ENCODE data around the gene ZFP90.
A peak's percentile ranks its signal among the peaks of the same experiment; 100 is the strongest.

Gene ZFP90

DNA sequence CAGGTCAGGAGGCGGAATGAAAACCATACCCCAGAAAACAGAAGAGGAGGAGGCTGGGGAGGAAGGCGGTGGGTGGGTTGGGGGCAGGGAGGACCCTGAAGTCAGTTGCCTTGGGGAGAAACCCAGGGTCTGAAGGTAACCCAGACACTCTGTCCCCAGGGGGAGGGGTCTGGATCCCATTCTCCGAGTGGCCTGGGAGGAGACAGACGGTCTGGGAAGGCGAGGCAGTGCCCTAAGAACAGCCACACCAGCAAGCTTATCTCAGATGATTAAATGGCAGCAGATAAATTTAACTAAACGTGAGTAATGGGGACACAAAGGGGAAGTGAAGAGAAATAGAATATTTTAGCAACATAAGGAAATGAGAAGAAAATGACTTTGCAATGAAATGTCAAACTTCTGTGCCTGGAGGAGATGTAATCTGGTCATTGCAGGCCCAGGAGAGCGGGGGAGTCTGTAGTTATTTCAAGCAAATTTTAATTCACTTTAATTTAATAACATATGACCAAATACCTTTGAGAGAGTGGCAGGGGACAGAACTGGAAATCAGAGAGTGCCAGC lies 21.4 kb upstream of the ZFP90 start:
- H3K18ac ChIP-seq (ENCODE audit: low read length): no peak overlapping the region
- no peak overlapping the region for H4K91ac ChIP-seq (ENCODE audit: low read depth, low read length)
- H4K8ac ChIP-seq (ENCODE audit: low read depth, low read length): no peak overlapping the region
- H3K14ac ChIP-seq (ENCODE audit: low read length): no peak overlapping the region
- no peak overlapping the region for H2AFZ ChIP-seq (ENCODE audit: insufficient read depth, low read length, poor library complexity)
- no peak overlapping the region for H4K12ac ChIP-seq (ENCODE audit: low read depth, low read length)
- peaks cover 2% of the 10 kb centered on the region for H3K9me3 ChIP-seq (ENCODE audit: insufficient read depth, low read depth, low read length)
- no peak overlapping the region for H3K23ac ChIP-seq (ENCODE audit: low read length)
- DNase-seq: no peak
- H3K27me3 ChIP-seq (ENCODE audit: insufficient read depth, low read length): no peaks in the 10 kb centered on the region
- no peak overlapping the region for H2BK5ac ChIP-seq (ENCODE audit: low read depth, low read length, poor library complexity)
- WGBS (ENCODE audit: extremely low coverage, insufficient coverage, insufficient read length): no CpG with 5 or more reads among the region's 7 CpGs
- no peak overlapping the region for H3K9ac ChIP-seq (ENCODE audit: low read length)
- no peak overlapping the region for H2AK5ac ChIP-seq (ENCODE audit: low read length)
- peaks cover 2% of the 10 kb centered on the region in 2 experiments for H3K4me1 ChIP-seq (ENCODE audit: control insufficient read depth in 1 of 2, insufficient read depth in 2 of 2, low read length in 2 of 2)
- H3K27ac ChIP-seq (ENCODE audit: low read depth, low read length): no peak overlapping the region
- H3K4ac ChIP-seq (ENCODE audit: low read depth, low read length): no peak overlapping the region
- H3K4me2 ChIP-seq (ENCODE audit: low read length): no peak overlapping the region
- no peaks in the 10 kb centered on the region for H3K79me1 ChIP-seq (ENCODE audit: low read length)
- no peaks in the 10 kb centered on the region for H3K36me3 ChIP-seq (ENCODE audit: control insufficient read depth in 1 of 2, insufficient read depth in 2 of 2, low read length in 2 of 2)
- no peak overlapping the region for H3K4me3 ChIP-seq (ENCODE audit: low read depth, low read length)
- no peak overlapping the region for H2BK12ac ChIP-seq (ENCODE audit: low read length)
- no peaks in the 10 kb centered on the region for H3K79me2 ChIP-seq (ENCODE audit: control insufficient read depth, insufficient read depth, low read length, poor library complexity)
- no peak overlapping the region for H2BK120ac ChIP-seq (ENCODE audit: insufficient read depth, low read length, poor library complexity)

DNA sequence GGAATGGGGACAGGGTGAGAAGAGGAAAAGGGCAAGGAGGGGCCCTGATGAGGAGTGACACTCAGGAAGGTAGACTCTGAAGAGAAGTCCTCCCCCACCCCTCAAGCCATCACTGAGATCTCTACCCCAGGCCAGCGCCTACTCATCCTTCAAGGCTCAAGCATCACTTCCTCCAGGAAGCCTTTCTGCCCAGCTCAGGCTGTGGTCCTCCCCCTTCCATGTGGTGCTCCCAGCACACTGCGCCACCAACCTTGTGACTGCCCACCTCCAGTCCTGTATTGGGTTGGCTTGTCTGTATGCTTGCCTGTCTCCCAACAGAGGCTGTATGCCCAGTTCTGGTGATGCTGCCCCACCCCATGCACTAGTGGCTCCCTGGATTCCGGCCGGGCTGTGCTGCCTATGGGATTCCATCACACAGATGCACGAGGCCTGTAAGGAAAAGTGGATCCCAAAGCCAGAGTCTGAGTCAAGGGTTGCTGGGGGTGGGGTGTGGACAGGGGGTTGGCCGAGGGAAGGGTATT lies 19.8 kb upstream of the ZFP90 start:
- no peak overlapping the region for H2BK120ac ChIP-seq (ENCODE audit: insufficient read depth, low read length, poor library complexity)
- no peak overlapping the region for H3K4ac ChIP-seq (ENCODE audit: low read depth, low read length)
- no peak for DNase-seq
- no peak overlapping the region for H3K14ac ChIP-seq (ENCODE audit: low read length)
- no peak overlapping the region for H2BK5ac ChIP-seq (ENCODE audit: low read depth, low read length, poor library complexity)
- H3K27ac ChIP-seq (ENCODE audit: low read depth, low read length): no peak overlapping the region
- H3K18ac ChIP-seq (ENCODE audit: low read length): no peak overlapping the region
- no peak overlapping the region for H4K91ac ChIP-seq (ENCODE audit: low read depth, low read length)
- peaks cover 3% of the 10 kb centered on the region for H3K9me3 ChIP-seq (ENCODE audit: insufficient read depth, low read depth, low read length)
- H3K79me2 ChIP-seq (ENCODE audit: control insufficient read depth, insufficient read depth, low read length, poor library complexity): no peaks in the 10 kb centered on the region
- no peak overlapping the region for H2BK12ac ChIP-seq (ENCODE audit: low read length)
- WGBS (ENCODE audit: extremely low coverage, insufficient coverage, insufficient read length): no CpG with 5 or more reads among the region's 6 CpGs
- H3K4me3 ChIP-seq (ENCODE audit: low read depth, low read length): no peak overlapping the region
- no peak overlapping the region for H4K12ac ChIP-seq (ENCODE audit: low read depth, low read length)
- no peaks in the 10 kb centered on the region for H3K79me1 ChIP-seq (ENCODE audit: low read length)
- peaks cover 2% of the 10 kb centered on the region in 2 experiments for H3K4me1 ChIP-seq (ENCODE audit: control insufficient read depth in 1 of 2, insufficient read depth in 2 of 2, low read length in 2 of 2)
- no peak overlapping the region for H3K23ac ChIP-seq (ENCODE audit: low read length)
- H3K4me2 ChIP-seq (ENCODE audit: low read length): no peak overlapping the region
- no peak overlapping the region for H4K8ac ChIP-seq (ENCODE audit: low read depth, low read length)
- no peaks in the 10 kb centered on the region for H3K27me3 ChIP-seq (ENCODE audit: insufficient read depth, low read length)
- no peak overlapping the region for H2AK5ac ChIP-seq (ENCODE audit: low read length)
- no peak overlapping the region for H2AFZ ChIP-seq (ENCODE audit: insufficient read depth, low read length, poor library complexity)
- H3K36me3 ChIP-seq (ENCODE audit: control insufficient read depth in 1 of 2, insufficient read depth in 2 of 2, low read length in 2 of 2): no peaks in the 10 kb centered on the region
- H3K9ac ChIP-seq (ENCODE audit: low read length): no peak overlapping the region

DNA sequence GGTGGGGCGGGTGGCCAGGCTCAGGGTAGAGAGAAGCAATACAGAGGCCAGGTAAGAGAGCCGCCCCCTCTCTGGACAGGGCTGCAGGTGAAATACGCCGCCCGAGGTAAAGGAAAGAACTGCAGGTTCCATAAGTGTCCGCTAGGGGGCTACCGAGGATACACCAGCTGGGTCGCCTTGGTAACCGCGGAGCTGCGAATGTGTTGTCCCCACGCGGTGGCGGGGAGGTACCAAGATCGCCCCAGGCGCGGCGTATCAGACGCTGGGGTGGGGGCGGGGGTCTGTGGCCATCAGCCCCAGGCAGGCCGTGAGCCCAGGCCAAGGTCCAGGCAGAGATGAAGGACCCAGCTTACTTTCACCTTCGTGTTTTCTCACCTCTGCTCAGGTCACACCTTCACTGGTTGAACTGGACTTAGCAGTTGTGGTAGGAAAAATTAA lies 18.4 kb upstream of the ZFP90 start:
- no peak overlapping the region for H2BK5ac ChIP-seq (ENCODE audit: low read depth, low read length, poor library complexity)
- H3K14ac ChIP-seq (ENCODE audit: low read length): no peak overlapping the region
- no peak overlapping the region for H3K4me3 ChIP-seq (ENCODE audit: low read depth, low read length)
- H2BK12ac ChIP-seq (ENCODE audit: low read length): no peak overlapping the region
- H2AFZ ChIP-seq (ENCODE audit: insufficient read depth, low read length, poor library complexity): no peak overlapping the region
- H3K4ac ChIP-seq (ENCODE audit: low read depth, low read length): no peak overlapping the region
- DNase-seq: peak; percentile 86 to 96
- H3K36me3 ChIP-seq (ENCODE audit: control insufficient read depth in 1 of 2, insufficient read depth in 2 of 2, low read length in 2 of 2): no peaks in the 10 kb centered on the region
- H4K8ac ChIP-seq (ENCODE audit: low read depth, low read length): no peak overlapping the region
- no peak overlapping the region for H2BK120ac ChIP-seq (ENCODE audit: insufficient read depth, low read length, poor library complexity)
- WGBS (ENCODE audit: extremely low coverage, insufficient coverage, insufficient read length): no CpG with 5 or more reads among the region's 22 CpGs
- no peak overlapping the region for H3K9ac ChIP-seq (ENCODE audit: low read length)
- H2AK5ac ChIP-seq (ENCODE audit: low read length): no peak overlapping the region
- no peak overlapping the region for H3K23ac ChIP-seq (ENCODE audit: low read length)
- H3K18ac ChIP-seq (ENCODE audit: low read length): no peak overlapping the region
- H3K4me1 ChIP-seq (ENCODE audit: control insufficient read depth in 1 of 2, insufficient read depth in 2 of 2, low read length in 2 of 2): peaks cover 2% of the 10 kb centered on the region in 2 experiments
- peak overlapping the region; percentile 58 for H3K4me2 ChIP-seq (ENCODE audit: low read length)
- no peaks in the 10 kb centered on the region for H3K79me2 ChIP-seq (ENCODE audit: control insufficient read depth, insufficient read depth, low read length, poor library complexity)
- H3K79me1 ChIP-seq (ENCODE audit: low read length): no peaks in the 10 kb centered on the region
- peaks cover 3% of the 10 kb centered on the region for H3K9me3 ChIP-seq (ENCODE audit: insufficient read depth, low read depth, low read length)
- H3K27me3 ChIP-seq (ENCODE audit: insufficient read depth, low read length): no peaks in the 10 kb centered on the region
- H3K27ac ChIP-seq (ENCODE audit: low read depth, low read length): no peak overlapping the region
- no peak overlapping the region for H4K12ac ChIP-seq (ENCODE audit: low read depth, low read length)
- no peak overlapping the region for H4K91ac ChIP-seq (ENCODE audit: low read depth, low read length)

DNA sequence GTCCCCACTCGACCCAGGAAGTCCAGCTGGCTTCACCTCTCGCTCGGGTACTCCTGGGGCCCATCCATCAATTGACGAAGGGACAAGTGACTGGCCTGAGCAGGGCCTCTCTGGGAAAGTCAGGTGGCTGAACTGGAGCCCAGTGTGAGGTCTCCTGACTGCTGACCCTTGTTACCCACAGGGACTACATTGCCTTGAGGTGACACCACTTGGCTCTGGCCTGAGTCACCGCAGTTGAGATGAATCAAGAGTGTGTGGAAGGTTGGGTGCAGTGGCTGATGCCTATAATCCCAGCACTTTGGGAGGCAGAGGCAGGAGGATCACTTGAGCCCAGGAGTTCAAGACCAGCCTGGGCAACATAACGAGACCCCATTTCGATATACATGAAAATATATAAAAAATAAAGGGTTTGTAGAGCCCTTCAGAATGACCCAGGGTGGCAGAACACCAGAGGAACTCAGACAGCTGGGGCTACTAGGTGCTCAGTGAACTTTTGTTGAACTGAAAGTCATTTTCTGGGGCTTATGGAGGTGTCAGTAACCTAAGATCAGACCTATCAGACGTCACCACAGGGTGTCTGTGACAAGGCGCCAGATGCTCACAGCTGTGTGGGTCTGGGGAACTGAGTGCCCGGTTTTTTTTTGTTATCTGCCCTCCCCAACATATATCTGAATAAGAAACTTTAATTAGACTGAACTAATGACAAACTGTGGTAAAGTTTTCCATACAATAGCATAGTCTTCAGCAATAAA lies 14.8 kb upstream of the ZFP90 start:
- no peak for DNase-seq
- Histone ChIP-seq H3K4me1 (ENCODE audit: control insufficient read depth in 1 of 2, insufficient read depth in 2 of 2, low read length in 2 of 2) (peaks cover 2 to 4% of the 10 kb centered on the region in 2 experiments), H2AFZ (ENCODE audit: insufficient read depth, low read length, poor library complexity) (no peak overlapping the region), H3K9me3 (ENCODE audit: insufficient read depth, low read depth, low read length) (peaks cover 2% of the 10 kb centered on the region), H2BK12ac (ENCODE audit: low read length) (no peak overlapping the region), H3K4me2 (ENCODE audit: low read length) (no peak overlapping the region), H4K12ac (ENCODE audit: low read depth, low read length) (no peak overlapping the region), H4K8ac (ENCODE audit: low read depth, low read length) (no peak overlapping the region), H3K9ac (ENCODE audit: low read length) (no peak overlapping the region), H3K27me3 (ENCODE audit: insufficient read depth, low read length) (no peaks in the 10 kb centered on the region), H3K4ac (ENCODE audit: low read depth, low read length) (no peak overlapping the region), H4K91ac (ENCODE audit: low read depth, low read length) (no peak overlapping the region), H3K4me3 (ENCODE audit: low read depth, low read length) (no peak overlapping the region), H3K14ac (ENCODE audit: low read length) (no peak overlapping the region), H3K27ac (ENCODE audit: low read depth, low read length) (no peak overlapping the region), H3K79me2 (ENCODE audit: control insufficient read depth, insufficient read depth, low read length, poor library complexity) (no peaks in the 10 kb centered on the region), H3K18ac (ENCODE audit: low read length) (no peak overlapping the region), H2BK120ac (ENCODE audit: insufficient read depth, low read length, poor library complexity) (no peak overlapping the region), H2AK5ac (ENCODE audit: low read length) (no peak overlapping the region), H3K79me1 (ENCODE audit: low read length) (no peaks in the 10 kb centered on the region), H3K23ac (ENCODE audit: low read length) (no peak overlapping the region), H2BK5ac (ENCODE audit: low read depth, low read length, poor library complexity) (no peak overlapping the region), H3K36me3 (ENCODE audit: control insufficient read depth in 1 of 2, insufficient read depth in 2 of 2, low read length in 2 of 2) (no peaks in the 10 kb centered on the region)
- no CpG with 5 or more reads among the region's 10 CpGs for WGBS (ENCODE audit: extremely low coverage, insufficient coverage, insufficient read length)
